NCI-H510A treated with DMSO at 0.1 percent for 48 hours (cell line): ENCODE results near the gene LINGO3.

Experiments
- DNase-seq: peaks from one replicate; lab custom pipeline; 2025; lab: John Stamatoyannopoulos, UW

LINGO3 gene

DNA sequence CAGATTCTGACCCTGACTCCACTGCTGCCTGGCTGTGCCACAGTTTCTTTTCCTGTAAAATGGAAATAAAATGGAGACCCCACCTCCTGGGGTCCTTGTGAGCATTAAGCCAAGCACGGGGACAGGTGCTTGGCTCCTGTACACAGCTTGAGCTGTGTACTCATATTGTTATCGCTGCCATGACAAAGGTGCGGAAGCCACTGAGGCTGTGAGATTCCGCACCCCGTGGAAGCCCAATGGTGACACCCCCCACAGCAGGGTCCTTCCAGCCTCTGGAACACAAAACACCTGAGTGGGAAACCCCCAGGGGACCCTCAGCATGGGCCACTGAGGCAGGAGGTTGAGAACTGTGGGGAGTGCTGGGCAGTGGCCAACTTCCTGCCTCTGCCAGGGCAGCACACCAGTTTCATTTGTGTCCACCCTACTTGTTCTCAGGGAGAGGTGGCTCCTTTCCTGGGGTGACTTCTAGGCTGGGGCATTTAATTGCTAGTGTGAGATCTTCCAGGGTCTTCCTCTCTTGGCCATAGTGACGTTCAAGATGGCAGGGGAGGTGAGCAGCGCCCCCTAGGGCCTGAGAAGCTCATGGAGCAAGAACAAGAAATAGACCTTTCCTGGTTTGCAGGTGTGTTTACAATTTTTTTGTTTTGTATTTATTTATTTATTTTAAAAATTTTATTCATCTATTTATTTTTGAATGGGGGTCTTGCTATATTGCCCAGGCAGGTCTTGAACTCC, 46.3 kb downstream of the LINGO3 start:
- no peak for DNase-seq

DNA sequence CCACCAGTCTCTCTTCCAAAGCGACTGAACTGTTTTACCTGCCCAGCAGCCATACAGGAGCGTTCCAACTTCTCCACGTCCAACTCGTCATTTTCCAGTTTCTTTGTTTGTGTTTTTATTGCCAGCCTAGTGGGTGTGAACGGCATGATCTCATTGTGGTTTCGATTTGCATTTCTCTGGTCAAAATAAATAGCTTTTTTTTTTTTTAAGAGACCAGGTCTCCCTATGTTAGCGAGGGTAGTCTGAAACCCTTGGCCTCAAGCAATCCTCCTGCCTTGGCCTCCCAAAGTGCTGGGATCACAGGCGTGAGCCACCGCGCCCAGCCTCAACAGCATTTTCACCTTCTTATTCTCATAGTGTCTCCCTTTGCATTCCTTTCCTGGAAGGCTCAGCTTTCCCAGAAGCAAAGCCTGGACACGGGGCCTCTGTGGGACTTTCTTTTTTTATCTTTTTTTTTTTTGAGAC, 47.6 kb downstream of the LINGO3 start:
- DNase-seq = no peak

- DNase-seq = no peak
Measured at GRCh38 chr19:2259336-2259735, 48.6 kb downstream of the LINGO3 start.
